Measurements from ENCODE around the gene DNAH8. TPM values are rescaled to one million over a fixed set of nuclear protein-coding genes. Genes with fewer than 3 reads are reported as not detected.

DNAH8 gene
- total RNA-seq, 1 experiment from 2014 or later, result not detected

DNA sequence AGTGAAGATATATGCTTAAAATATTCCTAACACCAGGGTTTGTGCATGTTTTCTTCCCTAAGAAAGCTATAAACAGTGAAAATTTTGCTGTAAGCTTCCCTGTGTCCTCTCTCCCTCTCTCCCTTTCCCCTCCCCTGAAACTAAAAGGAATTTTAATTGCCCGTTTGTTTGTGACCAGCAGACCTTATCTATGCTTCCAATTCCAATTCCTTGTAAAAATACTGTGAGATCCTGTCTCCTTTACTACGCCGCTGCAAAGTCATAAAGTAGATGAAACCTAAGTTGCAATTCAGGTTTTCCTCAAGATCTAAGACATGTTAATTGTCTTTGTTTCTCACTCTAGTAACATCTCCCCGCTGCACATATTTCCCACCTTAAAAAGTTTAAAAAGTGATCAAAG is 82.3 kb downstream of the DNAH8 start:
- H3K9me3 ChIP-seq (ENCODE audit: low read length), result no peaks in the 10 kb centered on the region
- no peaks in the 10 kb centered on the region for H3K4me1 ChIP-seq (ENCODE audit: low read length)
- no peaks in the 10 kb centered on the region for H3K36me3 ChIP-seq (ENCODE audit: insufficient read depth, low read length)
- no peak overlapping the region for H2AFZ ChIP-seq (ENCODE audit: low read length)
- no peaks in the 10 kb centered on the region for H3K9me2 ChIP-seq (replicated peaks; ENCODE audit: insufficient read depth, low read length)
- H3K4me2 ChIP-seq (ENCODE audit: low read depth, low read length, poor library complexity, severe bottlenecking), result no peak overlapping the region
- no peak for DNase-seq
- no peak overlapping the region for H3K9ac ChIP-seq (ENCODE audit: low read length)
- no peak overlapping the region for H3K27ac ChIP-seq (ENCODE audit: low read length)
- H3K4me3 ChIP-seq (ENCODE audit: low read length), result no peak overlapping the region
- no peaks in the 10 kb centered on the region for H4K20me1 ChIP-seq (ENCODE audit: insufficient read depth, low read depth, low read length)
- no peaks in the 10 kb centered on the region for H3K27me3 ChIP-seq (ENCODE audit: low read length)
- no peaks in the 10 kb centered on the region for H3K79me2 ChIP-seq (ENCODE audit: low read length)

DNA sequence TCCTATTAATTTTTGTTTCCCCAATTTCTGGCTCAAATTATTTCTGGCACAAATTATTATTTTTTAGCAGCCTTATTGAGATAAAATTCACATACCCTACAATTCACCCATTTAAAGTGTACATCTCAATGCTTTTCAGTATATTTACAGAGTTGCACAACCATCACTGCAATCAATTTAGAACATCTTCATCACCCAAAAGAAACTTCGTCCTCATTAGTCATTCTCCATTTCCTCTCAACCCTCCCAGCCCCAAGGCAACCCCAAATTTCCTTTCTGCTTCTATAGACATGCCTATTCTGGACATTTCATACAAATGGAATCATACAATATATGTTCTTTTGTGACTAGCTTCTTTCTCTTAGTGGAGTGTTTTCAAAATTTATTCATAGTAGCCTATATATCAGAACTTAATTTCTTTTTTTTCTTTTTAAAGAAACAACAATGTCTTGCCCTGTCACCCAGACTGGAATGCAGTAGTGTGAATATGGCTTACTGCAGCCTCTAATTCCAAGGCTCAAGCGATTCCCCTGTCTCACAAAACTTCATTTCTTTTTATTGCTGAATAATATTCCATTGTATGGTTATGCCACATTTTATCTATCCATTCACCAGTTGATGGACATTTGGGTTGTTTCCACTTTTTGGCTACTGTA is 84.5 kb downstream of the DNAH8 start:
- no peaks in the 10 kb centered on the region for H3K27me3 ChIP-seq (ENCODE audit: low read length)
- no peak overlapping the region for H3K27ac ChIP-seq (ENCODE audit: low read length)
- no peak overlapping the region for H3K4me3 ChIP-seq (ENCODE audit: low read length)
- H4K20me1 ChIP-seq (ENCODE audit: insufficient read depth, low read depth, low read length), result no peaks in the 10 kb centered on the region
- H3K9me3 ChIP-seq (ENCODE audit: low read length), result no peaks in the 10 kb centered on the region
- H3K9me2 ChIP-seq (replicated peaks; ENCODE audit: insufficient read depth, low read length), result no peaks in the 10 kb centered on the region
- H2AFZ ChIP-seq (ENCODE audit: low read length), result no peak overlapping the region
- no peak for DNase-seq
- H3K9ac ChIP-seq (ENCODE audit: low read length), result no peak overlapping the region
- peaks cover 8% of the 10 kb centered on the region for H3K4me1 ChIP-seq (ENCODE audit: low read length)
- no peaks in the 10 kb centered on the region for H3K36me3 ChIP-seq (ENCODE audit: insufficient read depth, low read length)
- no peak overlapping the region for H3K4me2 ChIP-seq (ENCODE audit: low read depth, low read length, poor library complexity, severe bottlenecking)
- no peaks in the 10 kb centered on the region for H3K79me2 ChIP-seq (ENCODE audit: low read length)

DNA sequence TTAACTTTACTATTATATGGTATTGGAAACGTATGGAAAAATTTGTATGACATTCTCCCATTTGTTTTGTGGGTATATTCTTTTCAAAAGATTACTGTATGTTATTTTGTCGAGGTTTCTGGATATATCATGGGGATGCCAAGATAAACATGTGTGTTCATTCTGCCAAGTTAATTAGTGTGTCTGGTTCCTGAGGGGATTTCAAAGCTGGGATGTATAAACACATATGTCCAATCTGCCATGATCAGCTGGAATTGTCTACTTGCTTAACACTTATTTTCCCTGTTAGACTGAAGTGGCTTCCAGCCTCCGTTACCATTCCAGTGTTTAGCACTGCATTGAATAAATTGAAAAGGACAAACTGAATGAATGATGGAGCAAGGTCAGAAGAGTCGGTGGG is 86.2 kb downstream of the DNAH8 start:
- Histone ChIP-seq H3K4me2 (ENCODE audit: low read depth, low read length, poor library complexity, severe bottlenecking) (no peak overlapping the region), H3K9me2 (replicated peaks; ENCODE audit: insufficient read depth, low read length) (no peaks in the 10 kb centered on the region), H3K9ac (ENCODE audit: low read length) (no peak overlapping the region), H3K36me3 (ENCODE audit: insufficient read depth, low read length) (no peaks in the 10 kb centered on the region), H3K27ac (ENCODE audit: low read length) (no peak overlapping the region), H3K9me3 (ENCODE audit: low read length) (no peaks in the 10 kb centered on the region), H3K79me2 (ENCODE audit: low read length) (no peaks in the 10 kb centered on the region), H3K4me3 (ENCODE audit: low read length) (no peak overlapping the region), H3K4me1 (ENCODE audit: low read length) (peaks cover 8% of the 10 kb centered on the region), H2AFZ (ENCODE audit: low read length) (no peak overlapping the region), H4K20me1 (ENCODE audit: insufficient read depth, low read depth, low read length) (no peaks in the 10 kb centered on the region), H3K27me3 (ENCODE audit: low read length) (no peaks in the 10 kb centered on the region)
- no peak for DNase-seq

DNA sequence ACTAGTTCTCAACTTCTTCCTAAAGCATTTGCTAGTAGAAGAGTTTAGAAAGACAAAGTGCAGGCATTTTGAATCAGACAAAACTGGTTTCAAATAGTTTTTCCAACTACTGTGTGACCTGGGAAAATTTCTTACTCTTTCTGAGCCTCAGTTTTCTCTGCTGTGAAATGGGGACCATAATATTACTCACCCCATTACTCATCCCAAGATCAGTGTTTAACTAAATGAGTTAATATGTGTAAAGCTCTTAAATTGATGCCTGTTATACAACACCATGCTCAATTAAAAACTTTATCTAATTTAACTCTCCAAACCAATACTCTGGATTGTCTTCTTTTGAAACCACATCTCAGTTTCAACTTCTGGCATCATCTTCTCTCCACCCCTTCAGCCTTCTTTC is 87.4 kb downstream of the DNAH8 start:
- Histone ChIP-seq H3K36me3 (ENCODE audit: insufficient read depth, low read length) (no peaks in the 10 kb centered on the region), H3K27ac (ENCODE audit: low read length) (no peak overlapping the region), H3K4me1 (ENCODE audit: low read length) (peaks cover 8% of the 10 kb centered on the region), H3K9me2 (replicated peaks; ENCODE audit: insufficient read depth, low read length) (no peaks in the 10 kb centered on the region), H3K79me2 (ENCODE audit: low read length) (no peaks in the 10 kb centered on the region), H2AFZ (ENCODE audit: low read length) (no peak overlapping the region), H3K4me3 (ENCODE audit: low read length) (no peak overlapping the region), H3K9ac (ENCODE audit: low read length) (no peak overlapping the region), H3K4me2 (ENCODE audit: low read depth, low read length, poor library complexity, severe bottlenecking) (no peak overlapping the region), H3K27me3 (ENCODE audit: low read length) (no peaks in the 10 kb centered on the region), H3K9me3 (ENCODE audit: low read length) (no peaks in the 10 kb centered on the region), H4K20me1 (ENCODE audit: insufficient read depth, low read depth, low read length) (no peaks in the 10 kb centered on the region)
- no peak for DNase-seq

DNA sequence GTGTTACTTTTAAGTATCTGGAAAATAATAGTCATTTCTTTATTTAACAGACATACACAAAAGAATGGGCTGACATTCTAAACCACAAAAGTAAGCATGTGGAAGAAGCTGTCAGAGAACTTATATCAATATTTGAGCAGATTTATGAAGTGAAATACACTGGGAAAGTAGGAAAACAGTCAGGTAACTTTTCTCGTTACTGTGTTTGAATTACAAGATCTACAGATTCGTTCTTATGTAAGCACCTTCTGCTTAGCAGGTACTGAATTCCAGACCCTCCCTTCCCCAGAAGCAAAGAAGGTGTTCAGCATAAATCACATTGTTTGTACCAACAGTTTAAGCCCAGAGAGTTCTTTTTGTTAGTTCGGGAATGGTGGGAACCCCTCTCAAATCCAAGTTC is 88.0 kb downstream of the DNAH8 start:
- no peaks in the 10 kb centered on the region for H3K36me3 ChIP-seq (ENCODE audit: insufficient read depth, low read length)
- no peak overlapping the region for H3K4me2 ChIP-seq (ENCODE audit: low read depth, low read length, poor library complexity, severe bottlenecking)
- no peak overlapping the region for H3K9ac ChIP-seq (ENCODE audit: low read length)
- H3K27ac ChIP-seq (ENCODE audit: low read length), result no peak overlapping the region
- H3K27me3 ChIP-seq (ENCODE audit: low read length), result no peaks in the 10 kb centered on the region
- H3K4me1 ChIP-seq (ENCODE audit: low read length), result peaks cover 8% of the 10 kb centered on the region
- H3K79me2 ChIP-seq (ENCODE audit: low read length), result no peaks in the 10 kb centered on the region
- no peak overlapping the region for H2AFZ ChIP-seq (ENCODE audit: low read length)
- H3K9me3 ChIP-seq (ENCODE audit: low read length), result no peaks in the 10 kb centered on the region
- no peak for DNase-seq
- H3K4me3 ChIP-seq (ENCODE audit: low read length), result no peak overlapping the region
- no peaks in the 10 kb centered on the region for H3K9me2 ChIP-seq (replicated peaks; ENCODE audit: insufficient read depth, low read length)
- H4K20me1 ChIP-seq (ENCODE audit: insufficient read depth, low read depth, low read length), result no peaks in the 10 kb centered on the region

DNA sequence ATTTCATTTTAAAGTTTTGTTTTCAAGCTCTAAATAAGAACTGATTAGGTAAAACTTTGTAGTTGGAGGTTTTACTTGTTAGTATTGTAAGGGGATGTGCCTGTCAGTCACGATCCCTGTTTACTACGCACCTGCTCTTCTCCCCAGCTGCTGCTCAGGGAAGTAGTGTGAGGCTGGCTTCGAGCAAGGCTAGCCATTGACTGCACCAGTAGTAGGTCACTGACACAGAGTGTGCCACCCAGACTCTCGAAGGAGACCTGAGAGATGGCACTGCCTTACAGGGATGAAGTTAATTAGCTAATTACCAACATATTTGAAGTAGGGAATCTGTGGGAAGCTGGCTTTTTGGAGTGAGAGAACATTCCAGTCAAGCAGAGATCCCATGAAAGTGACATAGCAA is 89.2 kb downstream of the DNAH8 start:
- no peak for DNase-seq
- no peaks in the 10 kb centered on the region for H3K9me3 ChIP-seq (ENCODE audit: low read length)

DNA sequence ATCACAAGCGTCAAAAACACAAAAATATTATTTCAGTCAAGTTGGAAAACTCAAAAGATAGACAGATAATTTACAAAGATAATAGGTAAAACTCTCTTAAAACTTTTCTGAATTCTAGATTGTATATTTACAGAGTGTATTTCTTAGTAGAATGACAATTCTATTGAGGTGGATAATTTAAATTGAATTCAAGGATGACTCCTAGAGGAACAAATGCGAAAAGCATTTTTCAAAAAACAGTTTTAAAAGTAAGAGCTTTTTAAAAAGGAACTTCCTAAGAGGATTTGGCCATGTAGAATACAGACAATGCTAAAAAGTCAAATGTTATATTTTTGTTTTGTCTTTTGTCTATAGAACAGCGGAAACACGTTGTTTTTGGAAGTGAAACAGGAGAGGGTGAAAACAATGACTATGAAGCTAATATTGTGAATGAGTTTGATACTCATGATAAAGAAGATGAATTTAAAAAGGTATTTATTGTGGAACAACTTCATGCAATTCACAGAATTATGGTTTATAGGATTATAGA is 90.1 kb downstream of the DNAH8 start:
- H2AFZ ChIP-seq (ENCODE audit: low read length), result no peak overlapping the region
- no peaks in the 10 kb centered on the region for H3K9me3 ChIP-seq (ENCODE audit: low read length)
- H3K9me2 ChIP-seq (replicated peaks; ENCODE audit: insufficient read depth, low read length), result no peaks in the 10 kb centered on the region
- H3K4me3 ChIP-seq (ENCODE audit: low read length), result no peak overlapping the region
- H3K4me2 ChIP-seq (ENCODE audit: low read depth, low read length, poor library complexity, severe bottlenecking), result no peak overlapping the region
- H3K9ac ChIP-seq (ENCODE audit: low read length), result no peak overlapping the region
- H3K27ac ChIP-seq (ENCODE audit: low read length), result no peak overlapping the region
- DNase-seq, result no peak
- no peaks in the 10 kb centered on the region for H3K79me2 ChIP-seq (ENCODE audit: low read length)
- H3K4me1 ChIP-seq (ENCODE audit: low read length), result peaks cover 8% of the 10 kb centered on the region
- no peaks in the 10 kb centered on the region for H4K20me1 ChIP-seq (ENCODE audit: insufficient read depth, low read depth, low read length)
- H3K36me3 ChIP-seq (ENCODE audit: insufficient read depth, low read length), result no peaks in the 10 kb centered on the region
- H3K27me3 ChIP-seq (ENCODE audit: low read length), result no peaks in the 10 kb centered on the region

More for the DNA sequence above, 89.2 kb downstream of the DNAH8 start:
- Histone ChIP-seq H3K4me3 (ENCODE audit: low read length) (no peak overlapping the region), H3K27me3 (ENCODE audit: low read length) (no peaks in the 10 kb centered on the region), H4K20me1 (ENCODE audit: insufficient read depth, low read depth, low read length) (no peaks in the 10 kb centered on the region), H3K9me2 (replicated peaks; ENCODE audit: insufficient read depth, low read length) (no peaks in the 10 kb centered on the region), H3K27ac (ENCODE audit: low read length) (no peak overlapping the region), H3K36me3 (ENCODE audit: insufficient read depth, low read length) (no peaks in the 10 kb centered on the region), H3K9ac (ENCODE audit: low read length) (no peak overlapping the region), H3K79me2 (ENCODE audit: low read length) (no peaks in the 10 kb centered on the region), H3K4me1 (ENCODE audit: low read length) (peaks cover 8% of the 10 kb centered on the region), H3K4me2 (ENCODE audit: low read depth, low read length, poor library complexity, severe bottlenecking) (peak overlapping the region; percentile 14), H2AFZ (ENCODE audit: low read length) (no peak overlapping the region)

DNA sequence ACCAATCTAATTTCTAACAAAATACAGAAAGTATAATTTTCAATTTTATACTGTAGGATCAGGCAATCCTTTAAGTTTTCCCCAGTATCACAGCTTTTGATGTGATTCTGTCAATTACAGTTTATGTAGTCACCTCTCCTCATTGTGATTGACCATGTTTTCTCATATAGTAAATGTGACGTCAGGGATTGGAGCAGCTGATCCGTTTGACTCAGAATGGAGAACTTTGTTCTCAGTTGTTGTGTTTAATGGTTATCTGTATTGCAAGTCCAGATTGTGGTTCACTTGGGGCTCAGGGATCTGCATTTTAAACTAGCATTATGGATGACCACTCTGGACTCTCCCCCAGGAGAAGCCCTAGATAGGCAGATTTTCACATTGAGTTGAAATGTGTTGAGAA is 90.6 kb downstream of the DNAH8 start:
- H3K4me1 ChIP-seq (ENCODE audit: low read length), result peaks cover 8% of the 10 kb centered on the region
- H3K4me3 ChIP-seq (ENCODE audit: low read length), result no peak overlapping the region
- H3K9ac ChIP-seq (ENCODE audit: low read length), result no peak overlapping the region
- DNase-seq, result no peak
- no peak overlapping the region for H2AFZ ChIP-seq (ENCODE audit: low read length)
- no peaks in the 10 kb centered on the region for H4K20me1 ChIP-seq (ENCODE audit: insufficient read depth, low read depth, low read length)
- no peaks in the 10 kb centered on the region for H3K79me2 ChIP-seq (ENCODE audit: low read length)
- no peaks in the 10 kb centered on the region for H3K27me3 ChIP-seq (ENCODE audit: low read length)
- no peak overlapping the region for H3K27ac ChIP-seq (ENCODE audit: low read length)
- no peaks in the 10 kb centered on the region for H3K36me3 ChIP-seq (ENCODE audit: insufficient read depth, low read length)
- H3K4me2 ChIP-seq (ENCODE audit: low read depth, low read length, poor library complexity, severe bottlenecking), result no peak overlapping the region
- no peaks in the 10 kb centered on the region for H3K9me3 ChIP-seq (ENCODE audit: low read length)
- H3K9me2 ChIP-seq (replicated peaks; ENCODE audit: insufficient read depth, low read length), result no peaks in the 10 kb centered on the region

Measured in Karpas-422 (cell line).